HepG2 (cell line): ENCODE data around the gene PGPEP1. TPM values are rescaled to one million over a fixed set of nuclear protein-coding genes. Genes with fewer than 3 reads are reported as not detected.

ENCODE experiments used
- ATAC-seq: fragments of 200-7000 bp; cut with Tn5 transposase; 3 replicates; pipeline ENCODE4 v1.9.1; 2020; ENCODE audit warnings: mild to moderate bottlenecking, moderate library complexity
- BruUV-seq: library from RNA; stranded (reverse); fragments of 400-500 nt; replicated peaks from 2 replicates; lab custom pipeline; 2021; lab: Mats Ljungman, UMichigan
- CTCF ChIA-PET: fragments of 300-600 bp; formaldehyde crosslinking; extraction: SDS; loops from one replicate; lab custom pipeline; 2021; ENCODE audit warnings: low total read pairs, inconsistent platforms, low intra/inter-chr PET ratio; lab: Yijun Ruan, JAX
- POLR2A ChIA-PET: fragments of 350-600 bp; sonication (Branson Sonifier 250); formaldehyde crosslinking; loops from one replicate; lab custom pipeline; 2020; ENCODE audit warnings: antibody characterized with exemption, inconsistent platforms; lab: Yijun Ruan, JAX
- DNase-seq: peaks from one replicate; pipeline ENCODE4 v3.0.0-alpha.2; 2015; ENCODE audit warnings: low spot score
- FAIRE-seq: peaks from 3 replicates; lab custom pipeline; 2011; peaks lifted over from hg19 to GRCh38; lab: Jason Lieb, UNC
- H2AFZ ChIP-seq: one replicate; pipeline ENCODE4 v1.6.1; 2011; ENCODE audit warnings: low read length, inconsistent platforms
- H3K27ac ChIP-seq: fragments of 300-600 bp; 3 replicates; pipeline ENCODE4 v1.8.0; 2011; ENCODE audit warnings: mixed run types, mild to moderate bottlenecking, mixed read lengths, low read length, inconsistent platforms; ENCODE audit not compliant: insufficient read depth; ENCODE audit errors: extremely low read length
- H3K27me3 ChIP-seq, 2 experiments: fragments of 200-600 bp in 1 of 2; 2 replicates in 1 of 2; 3 replicates in 1 of 2; pipeline versions ENCODE4 v1.6.0 to v1.8.0; 2011; ENCODE audit warnings: low read length in 2 of 2, mild to moderate bottlenecking in 2 of 2, moderate library complexity in 2 of 2, inconsistent platforms in 1 of 2; ENCODE audit not compliant: insufficient read depth in 2 of 2, control insufficient read depth in 1 of 2
- H3K36me3 ChIP-seq, 2 experiments: fragments of 200-600 bp in 1 of 2; replicated peaks in 1 of 2; 2 replicates in 1 of 2; 3 replicates in 1 of 2; pipeline versions ENCODE4 v1.5.1 to v1.8.0; 2011; ENCODE audit warnings: low read length in 2 of 2, inconsistent platforms in 1 of 2; ENCODE audit not compliant: insufficient read depth in 2 of 2, control insufficient read depth in 1 of 2
- H3K4me1 ChIP-seq: 2 replicates; pipeline ENCODE4 v1.5.1; 2012; ENCODE audit warnings: low read length, inconsistent platforms; ENCODE audit not compliant: insufficient read depth
- H3K4me2 ChIP-seq: 2 replicates; pipeline ENCODE4 v1.6.0; 2011; ENCODE audit warnings: low read depth, low read length, inconsistent platforms
- H3K4me3 ChIP-seq, 3 experiments: fragments of 200-600 bp in 1 of 3; sonication (generic), shearing (Covaris generic) in 1 of 3; replicated peaks in 1 of 3; 2 replicates each; pipeline ENCODE4 v1.5.1; 2011 to 2016; ENCODE audit warnings: low read length in 3 of 3, inconsistent platforms in 2 of 3, low read depth in 2 of 3, mild to moderate bottlenecking in 2 of 3, control low read depth in 1 of 3, mixed read lengths in 1 of 3; ENCODE audit not compliant: insufficient read depth in 1 of 3
- H3K79me2 ChIP-seq: one replicate; pipeline ENCODE4 v1.6.1; 2011; ENCODE audit warnings: low read length, inconsistent platforms; ENCODE audit not compliant: insufficient read depth
- H3K9ac ChIP-seq: 2 replicates; pipeline ENCODE4 v1.6.0; 2011; ENCODE audit warnings: mild to moderate bottlenecking, low read depth, low read length, inconsistent platforms; ENCODE audit not compliant: insufficient read depth
- H3K9me3 ChIP-seq: 2 replicates; pipeline ENCODE4 v1.5.1; 2012; ENCODE audit warnings: mild to moderate bottlenecking, low read length
- H4K20me1 ChIP-seq: 2 replicates; pipeline ENCODE4 v1.6.0; 2011; ENCODE audit warnings: inconsistent platforms, mild to moderate bottlenecking, low read length, moderate library complexity; ENCODE audit not compliant: insufficient read depth
- HINFP ChIP-seq: sonication (generic); formaldehyde crosslinking; IDR thresholded peaks from 2 replicates; pipeline ENCODE4 v1.4.0; 2020; ENCODE audit warnings: low read depth, mild to moderate bottlenecking, missing genetic modification reagents
- MED8 ChIP-seq: sonication (generic); formaldehyde crosslinking; IDR thresholded peaks from 2 replicates; pipeline ENCODE4 v1.8.1; 2023; ENCODE audit warnings: mild to moderate bottlenecking, missing genetic modification reagents; ENCODE audit not compliant: insufficient replicate concordance
- MTA1 ChIP-seq: sonication (generic); formaldehyde crosslinking; IDR thresholded peaks from 2 replicates; pipeline ENCODE4 v1.4.0; 2020; ENCODE audit warnings: missing genetic modification reagents, mild to moderate bottlenecking, borderline replicate concordance
- NRL ChIP-seq: sonication (generic); formaldehyde crosslinking; IDR thresholded peaks from 2 replicates; pipeline ENCODE4 v1.5.0; 2020; ENCODE audit warnings: missing genetic modification reagents, mild to moderate bottlenecking, moderate library complexity, borderline replicate concordance
- RFX3 ChIP-seq: IDR thresholded peaks from 2 replicates; pipeline ENCODE4 v1.6.1; 2016; ENCODE audit warnings: missing biosample characterization, missing genetic modification reagents
- XRCC5 ChIP-seq: fragments of 200-400 bp; formaldehyde crosslinking; optimal IDR thresholded peaks from 2 replicates; pipeline ENCODE3; 2017; ENCODE audit warnings: mild to moderate bottlenecking, low read length
- ZMYM3 ChIP-seq: sonication (generic); formaldehyde crosslinking; IDR thresholded peaks from 2 replicates; pipeline ENCODE4 v1.5.1; 2020; ENCODE audit warnings: mild to moderate bottlenecking, missing genetic modification reagents
- ZNF3 ChIP-seq: IDR thresholded peaks from 2 replicates; pipeline ENCODE4 v1.7.0; 2017; ENCODE audit warnings: inconsistent platforms
- ZNF562 ChIP-seq: sonication (generic); formaldehyde crosslinking; IDR thresholded peaks from 2 replicates; pipeline ENCODE4 v1.8.0; 2022; ENCODE audit warnings: missing genetic modification reagents, borderline replicate concordance
- ZNF652 ChIP-seq: IDR thresholded peaks from 2 replicates; pipeline ENCODE4 v1.6.1; 2016; ENCODE audit warnings: low read depth, borderline replicate concordance
- WGBS: methylation state at CpG from one replicate; pipeline ENCODE4 v1.1.6; 2017; ENCODE audit warnings: low lambda C conversion rate; 5-methylcytosine and 5-hydroxymethylcytosine counted together
- in situ Hi-C: cut with HindIII; loops from 2 replicates; pipeline ENCODE4 v1.10.0; 2017; ENCODE audit warnings: low pct_unique_long_range_greater_than_20kb; ENCODE audit not compliant: extremely low pct_ligation_motif_present
- intact Hi-C: fragments of 100-400 bp; cut with micrococcal nuclease; formaldehyde crosslinking; loops from one replicate; pipeline ENCODE4 v1.10.0; 2022; ENCODE audit not compliant: unreplicated experiment
- polyA plus RNA-seq, 8 experiments: library from polyadenylated mRNA; depleted of rRNA in 3 of 8; stranded (reverse) in 7 of 8; unstranded in 1 of 8; fragments of >200 nt; fragmentation: Illumina TruSeq in 4 of 8; extraction: Trizol in 4 of 8; gene quantifications; 2 replicates each; pipeline versions ENCODE4 v1.2.1 to v1.2.3, GENCODE V29; 2011 to 2016; ENCODE audit warnings: low read depth in 4 of 8, missing spikeins in 1 of 8, mixed read lengths in 1 of 8; ENCODE audit not compliant: insufficient read depth in 1 of 8
- total RNA-seq, 5 experiments: library from RNA; depleted of rRNA; stranded (reverse); fragments of >200 nt; fragmentation: Illumina TruSeq; extraction: Trizol; gene quantifications; 2 replicates each; pipeline ENCODE4 v1.2.3, GENCODE V29; 2016; ENCODE audit warnings: low read depth in 1 of 5
- TF ChIP-seq, protein P1 (sequence below), 2 experiments: sonication (generic) in 1 of 2; formaldehyde crosslinking in 1 of 2; IDR thresholded peaks; 2 replicates each; pipeline versions ENCODE4 v1.6.1 to v1.9.0; 2014 to 2022; ENCODE audit warnings: antibody characterized with exemption in 1 of 2, borderline replicate concordance in 1 of 2, inconsistent platforms in 1 of 2, low read depth in 1 of 2, missing genetic modification reagents in 1 of 2

The PGPEP1 gene
- total and polyA plus RNA-seq, 2 of the 13 experiments (the other 11 are each of a cell fraction or from before 2014, with no cell fraction given) = 53.1 to 56.6 TPM

DNA sequence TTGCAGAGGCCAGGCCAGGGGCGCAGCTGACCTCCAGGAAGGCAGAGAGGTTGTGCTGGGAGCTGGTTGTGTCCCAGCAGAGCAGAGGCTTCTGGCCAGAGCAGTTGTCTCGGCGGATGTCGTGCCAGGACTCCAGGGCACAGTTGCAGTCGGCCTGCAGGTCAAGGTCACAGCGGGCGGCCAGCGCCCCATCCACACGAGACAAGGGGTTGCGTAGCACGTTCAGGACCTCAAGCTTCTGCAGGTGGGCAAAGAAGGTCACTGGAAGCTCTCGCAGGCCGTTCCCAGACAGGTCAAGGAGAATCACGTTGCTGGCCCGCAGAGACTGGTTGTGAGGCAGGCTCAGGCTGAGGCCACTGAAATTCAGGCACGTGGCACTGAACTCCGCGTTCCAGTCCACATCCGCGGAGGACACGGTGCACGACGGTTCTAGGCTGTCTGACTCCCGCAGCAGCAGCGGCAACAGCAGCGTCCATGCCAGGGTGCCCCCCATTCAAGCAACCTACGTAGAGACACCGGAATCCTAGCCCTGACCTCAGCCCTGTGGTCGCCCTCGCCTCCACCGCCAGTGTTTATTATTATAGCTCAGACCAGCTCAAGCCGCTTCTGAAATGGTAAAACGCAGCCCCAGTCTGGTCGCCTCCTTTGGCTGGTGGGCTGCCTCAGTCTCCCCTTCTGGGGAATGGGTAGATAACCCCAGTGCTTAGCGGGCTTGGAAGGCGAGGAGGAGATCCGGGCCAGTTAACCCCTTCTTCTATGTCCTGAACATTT is 56.3 kb downstream of the PGPEP1 start (continued):
- peak; percentile 76; the same call in 1 of the 2 replicates for TF ChIP-seq MTA1 (CRISPR knock-in tag)

GRCh38 chr19:18397242-18398202 is 57.1 kb downstream of the PGPEP1 start, which contains the start of gene LRRC25:
LRRC25 (minus strand) TSS chr19:18397622; CDS start chr19:18396963, 659 bp downstream.
- Histone ChIP-seq H3K4me3 (peak within 1 kb of the TSS in 2 of 3 experiments; percentile 15 to 60; a peak in 4 of 6 replicates), H4K20me1 (no peaks in the 10 kb centered on the region), H3K27ac (no peak within 1 kb of the TSS), H3K27me3 (peaks cover 0 to 17% of the 10 kb centered on the region in 2 experiments; a peak in 4 of 5 replicates), H3K9ac (peak within 1 kb of the TSS; percentile 52), H3K36me3 (no peaks in the 10 kb centered on the region), H2AFZ (no peak within 1 kb of the TSS), H3K4me2 (peak within 1 kb of the TSS; percentile 83), H3K4me1 (peaks cover 52% of the 10 kb centered on the region), H3K9me3 (no peaks in the 10 kb centered on the region), H3K79me2 (no peaks in the 10 kb centered on the region)
- ATAC-seq (peak; percentile 30), DNase-seq (no peak), FAIRE-seq (no peak)
- WGBS = 34% methylated on average over 21 of the region's 33 CpGs
- in situ Hi-C loops (no loop called here), intact Hi-C loops (no loop called here)
- POLR2A ChIA-PET = interaction anchor here (1.1 to 2.5 kb wide), 4 partner anchors 9 to 17 kb away, joined by 3 to 12 read pairs (median 8); partner anchors contain the start of gene GDF15
- CTCF ChIA-PET = no interaction called here
- BruUV-seq = no TSS peak
- TF ChIP-seq ZNF652 (CRISPR knock-in tag) = peak; percentile 71; the same call in 1 of the 2 replicates
- TF ChIP-seq ZNF3 (CRISPR knock-in tag) = peak; percentile 93
- peak; percentile 1 for TF ChIP-seq XRCC5
- TF ChIP-seq NRL (CRISPR knock-in tag) = no peak
- no peak for TF ChIP-seq HINFP (CRISPR knock-in tag)
- no peak for TF ChIP-seq MED8 (CRISPR knock-in tag)
- TF ChIP-seq, protein P1, sequence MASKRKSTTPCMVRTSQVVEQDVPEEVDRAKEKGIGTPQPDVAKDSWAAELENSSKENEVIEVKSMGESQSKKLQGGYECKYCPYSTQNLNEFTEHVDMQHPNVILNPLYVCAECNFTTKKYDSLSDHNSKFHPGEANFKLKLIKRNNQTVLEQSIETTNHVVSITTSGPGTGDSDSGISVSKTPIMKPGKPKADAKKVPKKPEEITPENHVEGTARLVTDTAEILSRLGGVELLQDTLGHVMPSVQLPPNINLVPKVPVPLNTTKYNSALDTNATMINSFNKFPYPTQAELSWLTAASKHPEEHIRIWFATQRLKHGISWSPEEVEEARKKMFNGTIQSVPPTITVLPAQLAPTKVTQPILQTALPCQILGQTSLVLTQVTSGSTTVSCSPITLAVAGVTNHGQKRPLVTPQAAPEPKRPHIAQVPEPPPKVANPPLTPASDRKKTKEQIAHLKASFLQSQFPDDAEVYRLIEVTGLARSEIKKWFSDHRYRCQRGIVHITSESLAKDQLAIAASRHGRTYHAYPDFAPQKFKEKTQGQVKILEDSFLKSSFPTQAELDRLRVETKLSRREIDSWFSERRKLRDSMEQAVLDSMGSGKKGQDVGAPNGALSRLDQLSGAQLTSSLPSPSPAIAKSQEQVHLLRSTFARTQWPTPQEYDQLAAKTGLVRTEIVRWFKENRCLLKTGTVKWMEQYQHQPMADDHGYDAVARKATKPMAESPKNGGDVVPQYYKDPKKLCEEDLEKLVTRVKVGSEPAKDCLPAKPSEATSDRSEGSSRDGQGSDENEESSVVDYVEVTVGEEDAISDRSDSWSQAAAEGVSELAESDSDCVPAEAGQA (IDR thresholded peaks at IDR 0.05; ENCODE audit: low read depth) = no peak
- TF ChIP-seq, protein P1 (CRISPR knock-in tag; IDR thresholded peaks at IDR 0.05; ENCODE audit: borderline replicate concordance) = no peak
- no peak for TF ChIP-seq ZNF562 (CRISPR knock-in tag)
- TF ChIP-seq ZMYM3 (CRISPR knock-in tag) = peak; percentile 24; the same call in 1 of the 2 replicates
- TF ChIP-seq RFX3 (CRISPR knock-in tag) = peak; percentile 71
